ENCODE measurements around the gene GOLIM4.

The GOLIM4 gene

GRCh38 chr3:167989066-167989465, 106.7 kb downstream of the GOLIM4 start:
- Histone ChIP-seq H3K79me2 (ENCODE audit: low read length) (no peaks in the 10 kb centered on the region), H3K4me2 (ENCODE audit: low read length) (no peak overlapping the region), H3K4me1 (ENCODE audit: low read length) (no peaks in the 10 kb centered on the region), H3K27ac (ENCODE audit: low read length) (no peak overlapping the region), H3K36me3 (replicated peaks; ENCODE audit: low read depth, low read length) (no peaks in the 10 kb centered on the region), H4K20me1 (ENCODE audit: insufficient read depth, low read length) (no peaks in the 10 kb centered on the region), H3K9ac (ENCODE audit: low read length) (no peak overlapping the region), H3K27me3 (ENCODE audit: low read depth, low read length) (no peaks in the 10 kb centered on the region), H3K4me3 (ENCODE audit: low read length) (no peak overlapping the region), H2AFZ (ENCODE audit: low read depth, low read length) (no peak overlapping the region), H3K9me3 (ENCODE audit: insufficient read depth, low read length) (no peaks in the 10 kb centered on the region)
- TF ChIP-seq, protein P1, sequence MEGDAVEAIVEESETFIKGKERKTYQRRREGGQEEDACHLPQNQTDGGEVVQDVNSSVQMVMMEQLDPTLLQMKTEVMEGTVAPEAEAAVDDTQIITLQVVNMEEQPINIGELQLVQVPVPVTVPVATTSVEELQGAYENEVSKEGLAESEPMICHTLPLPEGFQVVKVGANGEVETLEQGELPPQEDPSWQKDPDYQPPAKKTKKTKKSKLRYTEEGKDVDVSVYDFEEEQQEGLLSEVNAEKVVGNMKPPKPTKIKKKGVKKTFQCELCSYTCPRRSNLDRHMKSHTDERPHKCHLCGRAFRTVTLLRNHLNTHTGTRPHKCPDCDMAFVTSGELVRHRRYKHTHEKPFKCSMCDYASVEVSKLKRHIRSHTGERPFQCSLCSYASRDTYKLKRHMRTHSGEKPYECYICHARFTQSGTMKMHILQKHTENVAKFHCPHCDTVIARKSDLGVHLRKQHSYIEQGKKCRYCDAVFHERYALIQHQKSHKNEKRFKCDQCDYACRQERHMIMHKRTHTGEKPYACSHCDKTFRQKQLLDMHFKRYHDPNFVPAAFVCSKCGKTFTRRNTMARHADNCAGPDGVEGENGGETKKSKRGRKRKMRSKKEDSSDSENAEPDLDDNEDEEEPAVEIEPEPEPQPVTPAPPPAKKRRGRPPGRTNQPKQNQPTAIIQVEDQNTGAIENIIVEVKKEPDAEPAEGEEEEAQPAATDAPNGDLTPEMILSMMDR (IDR thresholded peaks at IDR 0.05; ENCODE audit: low read depth, low read length): no peak
- TF ChIP-seq EZH2phosphoT487 (IDR thresholded peaks at IDR 0.05; ENCODE audit: low read depth): no peak

DNA sequence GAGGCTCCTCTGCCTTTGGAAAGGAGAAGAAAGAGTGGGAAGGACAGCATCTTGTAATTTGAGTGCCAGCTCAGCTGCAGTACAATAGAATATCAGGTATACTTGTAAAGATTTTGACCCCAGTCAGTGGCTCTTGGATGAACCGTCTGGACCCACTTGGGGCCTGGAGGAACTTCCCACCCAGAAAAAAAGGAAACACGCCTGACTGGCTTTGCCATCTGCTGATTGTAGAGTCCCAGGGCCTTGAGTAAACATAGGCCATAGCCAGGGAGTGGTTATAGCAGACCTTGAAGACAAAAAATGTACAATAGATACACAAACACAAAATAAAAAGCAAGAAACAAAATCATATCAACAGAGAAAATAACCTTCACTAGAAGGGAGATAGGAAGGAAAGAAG, 112.1 kb downstream of the GOLIM4 start:
- Histone ChIP-seq H4K20me1 (ENCODE audit: insufficient read depth, low read length) (no peaks in the 10 kb centered on the region), H3K79me2 (ENCODE audit: low read length) (no peaks in the 10 kb centered on the region), H3K36me3 (replicated peaks; ENCODE audit: low read depth, low read length) (no peaks in the 10 kb centered on the region), H3K4me3 (ENCODE audit: low read length) (no peak overlapping the region), H3K27me3 (ENCODE audit: low read depth, low read length) (no peaks in the 10 kb centered on the region), H2AFZ (ENCODE audit: low read depth, low read length) (no peak overlapping the region), H3K27ac (ENCODE audit: low read length) (no peak overlapping the region), H3K9me3 (ENCODE audit: insufficient read depth, low read length) (no peaks in the 10 kb centered on the region), H3K4me1 (ENCODE audit: low read length) (no peaks in the 10 kb centered on the region), H3K9ac (ENCODE audit: low read length) (no peak overlapping the region), H3K4me2 (ENCODE audit: low read length) (no peak overlapping the region)
- TF ChIP-seq, protein P1 (IDR thresholded peaks at IDR 0.05; ENCODE audit: low read depth, low read length): no peak
- TF ChIP-seq EZH2phosphoT487 (IDR thresholded peaks at IDR 0.05; ENCODE audit: low read depth): no peak

GRCh38 chr3:167978486-167978885, 117.2 kb downstream of the GOLIM4 start:
- no peak overlapping the region for H3K9ac ChIP-seq (ENCODE audit: low read length)
- H3K9me3 ChIP-seq (ENCODE audit: insufficient read depth, low read length): no peaks in the 10 kb centered on the region
- H3K36me3 ChIP-seq (replicated peaks; ENCODE audit: low read depth, low read length): no peaks in the 10 kb centered on the region
- H3K79me2 ChIP-seq (ENCODE audit: low read length): no peaks in the 10 kb centered on the region
- no peaks in the 10 kb centered on the region for H4K20me1 ChIP-seq (ENCODE audit: insufficient read depth, low read length)
- no peak overlapping the region for H2AFZ ChIP-seq (ENCODE audit: low read depth, low read length)
- no peaks in the 10 kb centered on the region for H3K27me3 ChIP-seq (ENCODE audit: low read depth, low read length)
- H3K4me2 ChIP-seq (ENCODE audit: low read length): no peak overlapping the region
- no peak for TF ChIP-seq EZH2phosphoT487 (IDR thresholded peaks at IDR 0.05; ENCODE audit: low read depth)
- TF ChIP-seq, protein P1 (IDR thresholded peaks at IDR 0.05; ENCODE audit: low read depth, low read length): no peak
- no peak overlapping the region for H3K4me3 ChIP-seq (ENCODE audit: low read length)
- H3K4me1 ChIP-seq (ENCODE audit: low read length): no peaks in the 10 kb centered on the region
- H3K27ac ChIP-seq (ENCODE audit: low read length): no peak overlapping the region

GRCh38 chr3:167978071-167978470, 117.7 kb downstream of the GOLIM4 start:
- no peaks in the 10 kb centered on the region for H3K4me1 ChIP-seq (ENCODE audit: low read length)
- no peaks in the 10 kb centered on the region for H3K27me3 ChIP-seq (ENCODE audit: low read depth, low read length)
- no peak overlapping the region for H3K4me2 ChIP-seq (ENCODE audit: low read length)
- H3K79me2 ChIP-seq (ENCODE audit: low read length): no peaks in the 10 kb centered on the region
- no peak overlapping the region for H3K4me3 ChIP-seq (ENCODE audit: low read length)
- no peak overlapping the region for H3K9ac ChIP-seq (ENCODE audit: low read length)
- H2AFZ ChIP-seq (ENCODE audit: low read depth, low read length): no peak overlapping the region
- no peaks in the 10 kb centered on the region for H3K9me3 ChIP-seq (ENCODE audit: insufficient read depth, low read length)
- H3K27ac ChIP-seq (ENCODE audit: low read length): no peak overlapping the region
- no peaks in the 10 kb centered on the region for H3K36me3 ChIP-seq (replicated peaks; ENCODE audit: low read depth, low read length)
- no peak for TF ChIP-seq EZH2phosphoT487 (IDR thresholded peaks at IDR 0.05; ENCODE audit: low read depth)
- TF ChIP-seq, protein P1 (IDR thresholded peaks at IDR 0.05; ENCODE audit: low read depth, low read length): no peak
- H4K20me1 ChIP-seq (ENCODE audit: insufficient read depth, low read length): no peaks in the 10 kb centered on the region
